HG03175 (cell line): Measurements from ENCODE around the gene TEPSIN.

Experiments used
- ATAC-seq: cut with Tn5 transposase; IDR thresholded peaks from one replicate; pipeline ENCODE4 v1.9.1; 2021; ENCODE audit warnings: mild to moderate bottlenecking, moderate library complexity; ENCODE audit not compliant: unreplicated experiment

TEPSIN gene

GRCh38 chr17:81271226-81271625 lies 32.4 kb upstream of the TEPSIN start:
- ATAC-seq: no peak

GRCh38 chr17:81270279-81270678 lies 31.4 kb upstream of the TEPSIN start:
- no peak for ATAC-seq

GRCh38 chr17:81267390-81268067 lies 28.7 kb upstream of the TEPSIN start:
- ATAC-seq: no peak

DNA sequence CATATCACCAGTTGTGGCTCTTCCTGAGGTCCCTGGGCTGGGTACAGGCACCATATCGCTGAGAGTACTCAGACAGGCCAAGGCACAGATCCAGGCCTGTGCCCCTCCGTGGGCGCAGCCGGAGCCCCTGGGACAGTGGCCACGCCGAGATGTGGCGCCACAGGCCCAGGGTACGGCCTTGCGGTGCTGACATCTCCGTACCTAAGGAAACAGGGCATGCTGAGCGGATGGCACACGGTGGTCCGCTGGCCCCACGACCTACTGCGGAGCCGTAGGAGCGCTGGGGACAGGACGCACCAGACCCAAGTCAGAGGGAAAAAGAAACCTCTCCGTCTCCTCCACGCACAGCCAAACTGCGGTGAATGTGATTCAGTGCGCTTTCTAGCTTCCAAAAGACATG lies 26.7 kb upstream of the TEPSIN start:
- ATAC-seq: no peak

DNA sequence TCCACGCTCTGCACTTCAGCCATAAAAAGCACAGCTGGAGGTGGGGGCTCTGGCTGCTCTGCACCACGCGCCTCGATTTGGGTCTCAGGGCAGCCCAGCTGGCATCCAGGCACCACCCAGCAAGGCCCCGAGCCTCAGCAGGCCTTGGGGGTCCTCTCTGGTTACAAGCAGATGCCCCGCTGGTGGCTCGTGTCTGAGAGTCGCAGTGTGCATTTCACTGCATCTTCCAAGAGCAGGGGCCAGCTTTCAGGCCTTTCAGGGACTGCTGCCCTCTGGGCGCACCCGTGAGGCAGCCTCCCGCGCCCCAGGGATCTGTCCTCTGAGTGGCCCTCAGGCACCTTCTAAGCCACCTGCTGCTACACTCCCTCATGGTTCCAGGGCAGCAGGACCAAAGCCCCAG lies 25.8 kb upstream of the TEPSIN start:
- no peak for ATAC-seq

DNA sequence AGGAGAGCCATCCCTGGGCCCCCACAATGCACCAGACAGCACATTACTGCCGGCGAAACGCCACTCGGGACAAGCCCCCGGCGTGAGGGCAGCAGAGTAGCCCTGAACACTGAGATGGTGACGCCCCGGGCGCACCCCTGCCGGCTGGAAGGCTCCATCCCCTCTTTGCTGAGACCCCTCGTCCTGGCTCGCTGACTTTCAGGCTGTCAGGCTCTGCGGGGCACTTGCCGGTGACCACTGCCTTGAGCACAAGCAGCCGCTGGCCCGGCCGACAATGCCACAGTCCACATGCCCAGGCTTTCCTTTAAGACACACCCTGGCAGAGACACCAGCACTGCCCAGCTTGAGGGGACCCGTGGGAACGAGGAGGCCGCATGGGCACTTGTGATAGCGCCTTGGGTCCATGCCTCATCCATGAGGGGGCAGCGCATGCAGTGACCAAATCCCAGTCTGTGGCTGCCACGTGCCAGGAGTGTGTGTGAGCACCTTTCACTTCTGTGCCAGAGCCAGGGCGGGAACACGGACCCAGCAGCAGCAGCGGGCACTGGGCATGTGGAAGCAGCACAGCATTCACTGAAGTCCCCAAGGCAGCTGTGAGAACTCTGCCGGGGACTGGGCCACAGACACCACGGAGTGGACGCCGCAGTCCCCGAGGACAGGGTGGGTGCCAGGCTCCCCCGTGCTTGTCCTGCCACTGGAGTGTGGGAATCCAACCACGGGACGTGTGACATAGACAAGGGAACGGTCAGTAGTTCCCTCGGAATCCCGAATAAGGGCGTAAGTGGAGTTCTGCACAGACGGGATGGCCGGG lies 24.7 kb upstream of the TEPSIN start:
- no peak for ATAC-seq

DNA sequence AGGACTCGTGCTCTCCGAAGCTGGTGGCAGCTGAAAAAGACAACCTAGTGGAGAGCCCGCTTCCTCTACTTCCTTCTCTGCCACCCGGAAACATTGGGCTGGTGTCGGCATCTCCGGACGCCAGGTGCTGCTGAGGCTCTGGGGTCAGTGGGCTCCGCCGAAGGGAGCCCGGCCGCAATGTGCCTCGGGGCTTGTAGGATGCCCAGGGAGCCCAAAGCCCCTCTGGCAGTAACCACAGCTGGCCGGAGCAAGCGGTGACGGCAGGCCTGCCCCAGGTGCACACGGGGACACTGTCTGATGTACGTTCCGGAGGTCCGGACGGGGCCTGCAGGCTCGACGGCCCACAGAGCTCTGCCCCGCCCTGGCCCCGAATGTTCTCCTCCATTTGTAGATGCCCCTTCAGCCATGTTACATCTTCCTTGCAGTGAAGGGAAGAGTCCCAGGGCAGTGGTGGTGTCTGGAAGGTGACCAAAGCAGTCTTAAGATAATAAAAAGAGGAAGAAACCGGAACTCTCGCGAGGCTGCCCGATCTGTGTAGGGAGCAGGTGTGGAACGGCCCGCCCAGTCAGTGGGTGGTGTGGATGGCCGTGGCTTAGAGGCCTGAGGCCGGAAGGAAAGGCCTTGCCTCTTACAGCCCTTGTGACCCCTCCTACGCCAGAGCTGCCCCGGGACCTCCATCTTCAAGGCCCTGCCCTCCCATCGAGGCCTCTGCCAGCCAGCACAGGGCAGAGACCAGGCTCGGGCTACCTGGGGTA lies 22.9 kb upstream of the TEPSIN start:
- no peak for ATAC-seq

DNA sequence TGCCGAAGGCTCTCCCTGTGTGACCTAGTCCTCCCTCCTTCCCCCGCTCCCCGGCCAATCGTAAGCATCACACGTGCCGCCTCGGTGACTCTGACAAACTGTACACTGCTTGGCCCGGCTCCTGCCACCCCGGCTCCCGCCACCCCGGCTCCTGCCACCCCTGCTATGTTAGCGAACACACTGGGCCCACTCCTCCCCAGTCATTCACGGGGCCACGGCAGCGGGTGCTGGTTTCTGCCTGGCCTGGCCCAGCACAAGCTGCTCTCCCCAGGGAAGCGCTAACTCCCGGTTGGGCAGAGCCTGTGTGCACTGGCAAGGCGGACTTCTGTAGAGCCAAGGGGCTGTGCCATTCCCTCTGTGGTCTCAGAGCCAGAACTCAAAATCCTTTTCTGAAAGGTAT lies 22.2 kb upstream of the TEPSIN start:
- ATAC-seq: no peak

GRCh38 chr17:81260641-81261040 lies 21.8 kb upstream of the TEPSIN start:
- no peak for ATAC-seq

GRCh38 chr17:81260171-81260570 lies 21.3 kb upstream of the TEPSIN start:
- no peak for ATAC-seq

DNA sequence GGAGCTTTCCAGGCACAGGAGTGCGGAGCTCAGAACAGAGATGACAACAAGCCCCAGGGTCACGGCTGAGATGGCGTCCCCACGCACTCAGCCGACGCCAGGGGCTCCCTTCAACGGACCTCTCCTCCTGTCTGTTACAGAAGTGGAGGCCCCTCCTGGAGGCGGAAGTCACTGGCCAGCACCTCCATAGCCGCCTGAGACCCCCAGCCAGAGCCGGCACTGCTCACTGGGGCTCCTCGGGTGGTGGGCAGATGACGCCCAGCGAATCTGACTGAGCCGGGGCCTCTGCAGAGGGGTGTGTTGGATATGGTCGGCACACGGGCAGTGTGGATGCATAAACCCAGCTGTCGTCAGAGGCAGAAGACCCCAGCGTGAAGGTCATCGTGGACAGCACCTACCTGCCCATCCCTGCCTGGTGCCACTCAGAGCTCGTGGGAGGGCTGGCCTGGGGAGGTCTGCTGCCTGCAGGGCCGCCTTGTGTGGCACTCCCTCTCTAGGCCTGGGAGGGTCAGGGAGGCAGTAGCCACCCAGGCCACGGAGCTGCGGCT lies 20.3 kb upstream of the TEPSIN start:
- no peak for ATAC-seq

DNA sequence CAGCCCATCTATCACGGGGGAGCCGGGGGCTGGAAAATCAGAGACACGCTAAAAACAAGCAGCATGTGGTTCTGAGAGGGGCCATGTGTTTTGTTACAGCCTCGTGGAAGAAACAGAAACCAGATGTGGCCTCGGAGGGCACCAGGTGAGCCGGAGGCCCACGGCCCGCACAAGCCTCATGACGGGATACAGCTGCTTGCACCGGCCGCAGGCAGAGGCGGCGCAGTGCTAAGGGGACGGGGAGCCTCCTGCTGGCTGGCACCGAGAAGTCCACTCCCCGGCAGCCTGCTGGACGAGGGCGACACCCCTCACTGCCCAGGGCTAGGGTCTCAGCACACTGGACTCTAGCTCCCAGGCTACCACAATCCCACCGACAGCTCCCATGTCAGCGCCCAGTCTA lies 19.4 kb upstream of the TEPSIN start:
- no peak for ATAC-seq

DNA sequence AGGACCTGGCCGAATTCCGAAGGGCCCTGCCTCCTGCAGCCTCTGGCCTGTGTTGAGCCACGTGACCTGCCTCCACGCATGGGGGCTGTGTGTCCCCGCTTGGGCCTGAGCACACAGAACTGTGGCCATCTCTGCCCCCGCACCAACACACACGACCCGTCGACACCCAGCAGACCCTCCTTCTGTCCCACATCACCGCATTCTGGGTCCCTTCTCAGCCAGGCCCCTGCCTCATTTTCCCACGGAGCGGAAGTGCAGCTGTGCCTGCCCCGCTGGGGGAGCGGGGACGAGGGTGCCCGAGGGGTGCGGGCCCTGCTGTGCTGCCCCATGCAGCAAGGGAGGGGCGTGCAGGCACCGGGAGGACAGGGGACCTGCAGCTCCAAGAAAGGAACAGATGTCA lies 18.7 kb upstream of the TEPSIN start:
- ATAC-seq: no peak

DNA sequence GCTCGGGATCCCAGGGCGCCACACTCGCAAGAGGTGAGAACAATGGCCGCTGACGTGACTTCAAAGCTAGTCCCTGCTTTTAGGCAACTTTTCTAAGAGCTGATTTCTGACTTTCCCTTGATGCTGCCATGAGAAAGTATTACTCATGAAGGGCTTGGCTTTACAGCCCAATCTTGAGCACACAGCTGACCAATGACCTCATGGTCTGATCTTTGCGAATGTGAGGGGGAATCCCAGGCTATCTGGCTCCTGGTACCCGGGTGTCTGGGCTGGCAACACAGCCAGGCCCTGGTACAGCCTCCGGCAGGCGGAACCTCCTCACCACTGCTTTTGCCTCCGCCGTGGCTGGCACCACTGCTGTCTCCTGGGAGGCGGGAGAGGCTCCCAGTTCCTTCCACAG lies 17.8 kb upstream of the TEPSIN start:
- no peak for ATAC-seq

DNA sequence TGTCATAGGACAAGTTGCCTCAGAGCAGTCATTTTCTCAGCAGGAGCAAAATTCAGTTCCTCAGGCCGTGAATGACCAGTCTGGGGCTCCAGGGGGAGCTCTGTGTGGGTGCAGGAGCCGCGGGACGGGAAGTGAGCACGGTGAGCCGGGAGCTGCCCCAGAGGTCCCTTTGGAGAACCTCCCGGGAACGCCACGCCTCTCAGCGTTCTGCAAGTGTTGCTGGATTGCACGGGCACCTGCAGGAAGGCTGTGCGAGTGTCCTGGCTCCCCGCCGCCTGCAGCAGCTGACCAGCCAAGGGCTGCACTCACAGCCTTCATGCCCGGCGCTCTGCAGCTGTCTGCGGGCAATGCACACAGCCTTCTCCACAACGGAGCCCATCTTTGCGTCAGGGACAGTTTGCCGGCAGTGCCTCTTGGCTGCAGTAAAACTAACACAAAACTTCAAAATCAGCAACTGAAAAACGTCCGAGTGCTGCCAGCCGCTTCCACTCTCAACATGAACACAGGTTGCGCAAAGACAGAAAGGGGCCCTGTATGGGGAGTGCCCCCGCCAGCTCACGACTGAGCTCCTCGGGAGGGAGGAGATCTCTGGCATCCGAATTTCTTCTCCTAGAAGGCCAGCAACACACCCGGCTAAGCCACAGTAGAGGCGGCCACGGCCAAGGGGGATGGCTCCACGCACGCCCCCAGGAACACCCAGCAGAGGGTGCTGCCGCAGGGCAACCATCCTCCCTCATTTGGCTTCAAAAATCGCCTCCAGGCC lies 16.3 kb upstream of the TEPSIN start:
- ATAC-seq: no peak

GRCh38 chr17:81253358-81254131 lies 14.7 kb upstream of the TEPSIN start:
- no peak for ATAC-seq

GRCh38 chr17:81252987-81253329 lies 14.1 kb upstream of the TEPSIN start:
- ATAC-seq: no peak

DNA sequence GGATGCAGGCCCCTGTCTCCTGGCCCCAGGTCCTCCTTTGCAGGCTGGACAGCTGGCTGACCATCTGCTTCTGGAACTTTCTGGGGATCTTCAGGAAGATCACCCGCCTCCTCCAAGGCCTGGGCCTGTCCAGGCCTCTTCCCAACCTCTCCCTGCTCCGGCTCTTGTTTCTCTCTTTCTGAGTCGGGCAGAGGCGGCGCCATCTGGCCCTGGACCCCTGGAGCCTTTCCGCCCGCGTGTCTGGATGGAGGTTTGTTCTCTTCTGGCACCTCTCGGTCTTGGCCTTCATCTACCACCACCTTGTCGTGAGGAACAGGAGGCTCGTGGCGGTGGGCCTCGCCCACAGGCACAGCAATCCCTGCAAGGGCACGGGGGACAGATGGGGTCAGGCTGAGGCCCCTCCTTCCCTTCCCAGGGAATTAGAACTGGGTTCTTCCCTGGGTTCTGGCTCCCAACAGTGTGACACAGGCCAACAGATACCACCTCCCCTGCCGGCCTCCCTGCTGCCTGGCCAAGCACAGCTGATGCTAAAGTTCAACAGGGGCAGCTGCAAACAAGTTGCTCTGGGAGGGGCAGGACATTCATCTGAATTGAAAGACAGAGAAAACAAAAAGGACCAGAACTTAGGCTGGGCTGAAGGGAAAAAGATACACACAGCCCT lies 13.6 kb upstream of the TEPSIN start:
- no peak for ATAC-seq

DNA sequence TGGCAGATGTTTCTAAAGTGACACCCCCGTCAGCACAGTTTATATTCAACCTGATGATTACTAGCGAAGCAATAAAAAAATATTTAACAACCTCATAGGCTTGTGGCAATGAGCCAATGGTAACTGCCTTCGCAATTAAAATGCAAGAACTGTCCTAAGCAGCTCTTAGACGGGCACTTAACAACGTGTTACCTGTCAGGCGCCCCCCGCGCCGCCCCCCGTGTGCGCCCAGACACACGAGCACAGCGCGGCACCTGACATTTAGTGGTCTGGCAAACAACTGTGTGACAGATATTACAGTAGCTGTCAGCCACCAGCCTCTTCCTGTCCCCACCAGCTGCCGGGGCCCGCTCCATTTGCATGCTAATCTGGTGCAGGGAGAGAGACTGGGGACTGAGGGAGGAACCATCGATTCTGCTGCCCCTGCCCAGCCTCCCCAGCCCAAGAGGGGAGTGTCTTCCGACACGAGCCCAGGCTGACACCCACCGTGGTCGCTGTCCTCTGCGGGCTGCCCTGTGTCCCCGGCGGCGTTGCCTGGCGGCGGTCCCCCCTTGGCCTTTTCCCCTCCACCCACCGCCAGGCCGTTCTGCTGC lies 12.9 kb upstream of the TEPSIN start:
- ATAC-seq: no peak
